Uterus (tissue), 4 donors: ENCODE results near the gene HHAT. TPM values are rescaled to one million over a fixed set of nuclear protein-coding genes. Genes with fewer than 3 reads are reported as not detected.
"Not testable (repeated sequence)": the region's sequence is repeated elsewhere in the genome, so short reads cannot be mapped to it uniquely, and the experiment has no call there.

ENCODE experiments used
- DNase-seq, 2 donors: peaks; one replicate each; pipeline ENCODE4 v3.0.0-alpha.2; 2019 to 2020
- H3K27ac ChIP-seq, 2 donors: fragments of 200-600 bp; sonication (generic); 1 replicate in 1 of 2; 2 replicates in 1 of 2; pipeline ENCODE4 v1.5.1; 2016 to 2018
- H3K27me3 ChIP-seq, 2 donors: fragments of 200-600 bp; sonication (generic); one replicate each; pipeline ENCODE4 v1.5.1; 2018 to 2019; ENCODE audit warnings: control low read depth in 1 of 2
- H3K36me3 ChIP-seq, 2 donors: fragments of 200-600 bp; sonication (generic); one replicate each; pipeline ENCODE4 v1.5.1; 2019; ENCODE audit warnings: control low read depth in 1 of 2
- H3K4me1 ChIP-seq, 2 donors: fragments of 200-600 bp; sonication (generic); one replicate each; pipeline ENCODE4 v1.5.1; 2018 to 2019; ENCODE audit warnings: control low read depth in 1 of 2
- H3K4me3 ChIP-seq, 2 donors: fragments of 200-600 bp; sonication (generic); 1 replicate in 1 of 2; 2 replicates in 1 of 2; pipeline ENCODE4 v1.5.1; 2018 to 2019; ENCODE audit warnings: mild to moderate bottlenecking in 1 of 2
- H3K9me3 ChIP-seq, 2 donors: fragments of 200-600 bp; sonication (generic); one replicate each; pipeline ENCODE4 v1.5.1; 2019; ENCODE audit warnings: control low read depth in 1 of 2
- CTCF ChIP-seq, 4 experiments: fragments of 200-600 bp in 2 of 4; fragments of 450-650 bp in 2 of 4; sonication (generic) in 2 of 4; IDR thresholded peaks; one replicate each; pipeline ENCODE4 v1.5.1; 2016 to 2019; ENCODE audit warnings: antibody characterized with exemption in 4 of 4, mild to moderate bottlenecking in 2 of 4, moderate library complexity in 1 of 4
- POLR2A ChIP-seq, 2 donors: fragments of 450-650 bp; IDR thresholded peaks; one replicate each; pipeline ENCODE4 v1.6.1; 2016; ENCODE audit warnings: antibody characterized with exemption in 2 of 2, mild to moderate bottlenecking in 1 of 2, moderate library complexity in 1 of 2
- intact Hi-C: fragments of 100-400 bp; cut with DNase I; formaldehyde crosslinking; loops from one replicate; pipeline ENCODE4 v1.15.1; 2023; ENCODE audit warnings: low total_unique reads
- total RNA-seq, 4 donors: library from RNA; depleted of rRNA in 3 of 4; stranded (reverse); fragments of >200 nt in 3 of 4; gene quantifications; one replicate each; pipeline versions ENCODE4 v1.1.0 to v1.2.4, GENCODE V29; 2014 to 2023
- donor health status: DM: yes; HTN: yes; CAD: no.

The HHAT gene
- total RNA-seq, 4 donors from 2014 or later = 0.88 to 10.9 (median 3.4) TPM

DNA sequence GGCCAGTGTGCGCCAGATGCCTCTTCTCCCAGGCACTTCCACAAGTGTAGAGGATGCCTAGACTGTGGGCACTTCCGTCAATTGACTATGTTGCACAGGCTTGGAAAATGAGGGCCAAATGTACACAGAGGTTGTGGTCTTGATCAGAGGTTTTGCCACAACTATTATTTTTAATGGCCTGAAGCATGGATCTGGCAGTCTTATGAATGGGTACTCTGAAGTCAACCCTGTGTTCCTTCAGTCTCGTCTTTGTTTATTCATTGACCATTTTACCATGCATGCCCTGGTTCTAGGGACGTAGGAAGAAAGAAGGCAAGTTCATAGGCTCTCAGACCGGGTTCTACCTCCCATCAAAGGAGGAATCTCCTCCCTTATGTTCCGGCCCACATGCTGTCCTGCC is 329.1 kb downstream of the HHAT start:
- intact Hi-C loops = no loop called here
- H3K27me3 ChIP-seq = no peaks in the 10 kb centered on the region

GRCh38 chr1:210661520-210661919 is 332.8 kb downstream of the HHAT start:
- H3K27me3 ChIP-seq, H3K36me3 ChIP-seq, H3K9me3 ChIP-seq, DNase-seq, H3K4me3 ChIP-seq, H3K27ac ChIP-seq, intact Hi-C loops, H3K4me1 ChIP-seq: not testable (repeated sequence)

More for the DNA sequence above, 329.1 kb downstream of the HHAT start:
- no peak for TF ChIP-seq POLR2A (IDR thresholded peaks at IDR 0.05)
- TF ChIP-seq CTCF (IDR thresholded peaks at IDR 0.05) = no peak
- DNase-seq = no peak
- no peaks in the 10 kb centered on the region for H3K36me3 ChIP-seq
- H3K4me3 ChIP-seq = no peak overlapping the region
- no peaks in the 10 kb centered on the region for H3K4me1 ChIP-seq
- H3K27ac ChIP-seq = no peak overlapping the region
- no peaks in the 10 kb centered on the region for H3K9me3 ChIP-seq

GRCh38 chr1:210662291-210663050 is 333.8 kb downstream of the HHAT start:
- no peak for DNase-seq
- H3K4me3 ChIP-seq = no peak overlapping the region
- TF ChIP-seq POLR2A (IDR thresholded peaks at IDR 0.05) = no peak
- no peak for TF ChIP-seq CTCF (IDR thresholded peaks at IDR 0.05)
- no peaks in the 10 kb centered on the region for H3K4me1 ChIP-seq
- H3K9me3 ChIP-seq = no peaks in the 10 kb centered on the region
- H3K27ac ChIP-seq = no peak overlapping the region
- intact Hi-C loops = no loop called here
- H3K27me3 ChIP-seq = no peaks in the 10 kb centered on the region
- H3K36me3 ChIP-seq = no peaks in the 10 kb centered on the region

GRCh38 chr1:210663730-210664573 is 335.2 kb downstream of the HHAT start:
- Histone ChIP-seq H3K9me3 (no peaks in the 10 kb centered on the region), H3K4me3 (no peak overlapping the region), H3K36me3 (no peaks in the 10 kb centered on the region), H3K27me3 (no peaks in the 10 kb centered on the region), H3K4me1 (no peaks in the 10 kb centered on the region), H3K27ac (no peak overlapping the region)
- intact Hi-C loops = no loop called here
- TF ChIP-seq CTCF (IDR thresholded peaks at IDR 0.05) (no peak), POLR2A (IDR thresholded peaks at IDR 0.05) (no peak)
- DNase-seq = no peak

DNA sequence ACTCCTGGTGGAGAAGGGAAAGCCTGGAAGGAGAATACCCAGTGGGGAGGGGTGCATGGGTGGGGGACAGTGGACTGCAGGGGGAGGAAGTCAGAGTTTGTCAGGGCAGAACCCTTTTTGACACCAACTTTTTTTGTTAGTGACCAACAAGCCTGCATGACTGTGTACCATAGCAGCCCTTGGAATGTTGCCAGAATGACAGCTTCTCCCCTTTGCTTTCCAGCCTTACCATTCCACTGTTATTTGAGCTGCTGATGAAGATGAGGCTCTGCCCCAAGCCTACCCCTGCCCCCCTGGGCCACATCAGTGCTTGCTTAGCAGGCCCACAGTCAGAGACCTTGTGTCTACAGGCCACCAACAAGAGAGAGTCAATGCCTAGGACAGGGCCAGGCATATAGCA is 341.2 kb downstream of the HHAT start:
- no peak for DNase-seq
- H3K9me3 ChIP-seq = no peaks in the 10 kb centered on the region
- intact Hi-C loops = no loop called here
- no peaks in the 10 kb centered on the region for H3K4me1 ChIP-seq
- H3K27me3 ChIP-seq = no peaks in the 10 kb centered on the region
- no peak overlapping the region for H3K4me3 ChIP-seq
- TF ChIP-seq CTCF (IDR thresholded peaks at IDR 0.05) (no peak), POLR2A (IDR thresholded peaks at IDR 0.05) (no peak)
- no peaks in the 10 kb centered on the region for H3K36me3 ChIP-seq
- H3K27ac ChIP-seq = no peak overlapping the region
